AML-193 (cell line): Measurements from ENCODE around the gene CENPP.

Experiments used
- DNase-seq, 2 experiments: peaks; one replicate each; lab custom pipeline; 2025; lab: John Stamatoyannopoulos, UW

The CENPP gene

GRCh38 chr9:92425474-92425873, 99.7 kb downstream of the CENPP start:
- no peak for DNase-seq

DNA sequence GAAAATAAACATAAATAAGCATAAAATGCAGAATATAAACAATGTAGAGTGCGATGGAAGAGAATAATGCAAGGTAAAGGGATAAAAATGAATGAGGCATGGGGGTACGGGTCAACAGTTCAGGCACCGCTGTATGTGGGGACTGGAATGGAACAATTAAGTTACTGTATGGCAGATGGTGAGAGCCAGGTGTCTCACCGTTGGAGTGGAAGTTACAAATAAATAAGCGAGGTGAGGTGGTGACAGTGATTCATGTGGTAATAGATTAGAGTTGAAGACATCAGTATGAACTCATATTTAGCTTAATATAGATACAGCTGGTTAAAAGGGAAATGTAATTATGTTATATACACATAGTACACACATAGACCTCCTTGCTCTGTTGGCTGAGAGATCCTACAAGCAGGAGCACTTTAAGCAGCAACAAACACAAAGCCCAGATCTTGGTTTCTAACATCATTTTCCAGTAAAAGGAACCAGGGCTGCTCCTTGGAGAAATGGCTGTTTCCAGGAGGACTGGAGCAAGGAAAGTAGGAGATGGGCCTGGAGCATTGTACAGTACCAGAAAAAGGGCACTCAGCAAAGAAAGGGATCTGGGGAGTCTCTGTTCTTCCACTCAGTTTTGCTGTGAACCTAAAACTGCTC, 100.9 kb downstream of the CENPP start:
- no peak for DNase-seq

- DNase-seq, result no peak
These were observed 104.1 kb downstream of the CENPP start for GRCh38 chr9:92429836-92430235.

DNA sequence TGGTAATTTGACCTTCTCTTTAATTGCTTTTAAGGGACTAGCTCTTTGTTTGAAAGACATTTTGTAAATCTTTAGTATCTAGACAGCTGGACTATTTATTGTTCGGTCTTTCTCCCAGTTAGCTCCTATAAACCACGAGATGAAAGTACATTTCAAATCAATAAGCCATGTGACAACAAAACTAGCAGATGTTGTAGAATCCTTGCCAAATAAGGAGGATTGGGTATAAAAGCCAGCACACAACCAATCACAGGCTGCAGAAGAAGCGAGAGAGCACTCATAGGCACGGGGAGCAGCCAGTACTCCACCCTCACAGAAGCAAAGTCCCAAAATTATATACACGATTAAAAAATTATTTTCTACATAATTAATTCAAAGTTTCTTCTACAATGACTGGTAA, 106.6 kb downstream of the CENPP start:
- no peak for DNase-seq

DNA sequence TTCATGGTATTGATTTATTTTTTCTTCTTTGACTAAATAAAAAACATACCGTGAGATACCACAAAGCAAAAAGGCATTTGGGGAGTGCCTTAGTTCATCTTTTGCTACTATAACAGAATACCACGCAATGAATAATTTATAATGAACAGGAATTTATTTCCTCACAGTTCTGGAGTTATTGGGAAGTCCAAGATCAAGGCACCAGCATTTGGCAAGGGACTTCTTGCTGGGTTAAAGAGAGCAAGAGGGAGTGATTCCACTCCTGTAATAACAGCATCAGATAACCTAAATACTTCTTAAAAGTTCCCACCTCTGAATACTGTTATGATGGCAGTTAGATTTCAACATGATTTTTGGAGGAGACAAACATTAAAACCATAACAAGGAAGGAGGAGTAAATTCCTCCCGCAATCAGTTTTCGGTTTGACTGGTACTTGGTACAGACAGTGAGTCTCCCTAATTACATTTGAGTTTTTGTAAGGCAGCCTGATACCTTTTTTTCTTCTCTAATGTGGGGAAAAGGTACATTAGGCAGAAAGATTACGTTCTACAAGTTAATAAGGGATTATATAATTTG, 107.3 kb downstream of the CENPP start:
- no peak for DNase-seq

DNA sequence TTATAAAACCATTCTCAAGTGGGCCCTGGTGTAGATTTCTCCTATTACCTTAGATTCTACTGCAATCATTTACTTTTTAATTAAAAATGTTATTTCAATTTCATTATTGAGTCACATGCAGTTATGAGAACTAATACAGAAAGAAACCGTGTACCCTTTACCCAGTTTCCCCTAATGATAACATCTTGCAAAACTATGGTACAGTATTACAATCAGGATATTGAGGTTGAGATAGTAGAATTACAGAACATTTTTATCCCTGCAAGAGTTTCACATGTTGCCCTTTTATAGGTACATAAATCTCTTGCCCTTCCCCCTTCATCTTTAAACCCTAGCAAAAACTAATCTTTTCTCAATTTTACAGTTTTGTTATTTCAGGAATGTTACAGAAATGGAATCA, 109.5 kb downstream of the CENPP start:
- no peak for DNase-seq

- DNase-seq, result peak; percentile 27 to 34
These were observed 113.3 kb downstream of the CENPP start for GRCh38 chr9:92438900-92439526.

DNA sequence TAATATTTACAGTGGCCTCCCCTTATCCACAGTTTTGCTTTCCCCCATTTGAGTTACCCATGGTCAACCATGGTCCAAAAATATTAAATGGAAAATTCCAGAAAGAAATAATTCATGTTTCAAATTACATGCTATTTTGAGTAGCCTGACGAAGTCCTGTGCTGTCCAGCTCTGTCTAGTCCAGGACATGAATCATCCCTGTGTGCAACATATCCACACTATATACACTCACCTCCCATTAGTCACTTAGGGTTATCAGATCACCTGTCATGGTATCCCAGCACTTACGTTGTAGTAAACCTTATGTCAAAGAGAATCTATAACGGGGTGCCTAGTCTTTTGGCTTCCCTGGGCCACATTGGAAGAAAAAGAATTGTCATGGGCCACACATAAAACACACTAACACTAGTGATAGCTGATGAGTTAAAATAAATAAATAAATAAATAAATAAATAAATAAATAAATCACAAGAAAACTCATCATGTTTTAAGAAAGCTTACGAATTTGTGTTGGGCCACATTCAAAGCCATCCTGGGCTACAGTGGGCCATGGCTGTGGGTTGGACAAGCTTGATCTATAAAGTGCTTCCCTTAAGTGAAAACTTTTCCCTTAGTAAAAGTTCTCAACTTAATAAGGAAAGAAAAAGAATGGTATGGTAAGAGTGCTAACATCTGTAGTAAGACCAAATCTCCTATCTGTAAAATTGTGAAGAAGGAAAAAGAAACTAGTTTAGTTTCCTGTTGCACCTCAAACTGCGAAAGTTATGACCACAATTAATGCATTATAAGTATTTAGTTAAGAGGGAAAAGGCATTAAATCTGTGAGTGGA, 114.4 kb downstream of the CENPP start:
- no peak for DNase-seq

- no peak for DNase-seq
These were observed 114.9 kb downstream of the CENPP start for GRCh38 chr9:92440751-92441046.

DNA sequence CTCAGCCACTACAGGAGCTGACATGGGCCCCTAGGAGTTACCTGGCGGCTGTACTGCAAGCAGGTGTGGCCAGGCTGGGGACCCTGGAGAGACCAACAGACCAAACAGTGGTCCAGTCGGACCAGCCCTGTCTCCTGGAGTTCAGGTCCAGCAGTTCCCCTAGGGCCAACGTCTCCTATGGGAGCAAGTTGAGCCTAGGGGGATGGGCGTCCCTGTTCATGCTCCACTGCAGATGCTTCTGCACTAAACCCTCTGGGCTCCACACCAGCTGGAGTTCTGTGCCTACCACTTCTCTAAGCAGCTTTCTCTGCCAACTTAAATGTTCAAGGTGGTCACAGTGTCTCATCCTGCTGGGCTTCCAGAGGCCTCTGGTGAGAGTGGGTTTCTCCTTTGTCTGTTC, 119.1 kb downstream of the CENPP start:
- no peak for DNase-seq

GRCh38 chr9:92446536-92446935, 120.8 kb downstream of the CENPP start:
- DNase-seq, result no peak

DNA sequence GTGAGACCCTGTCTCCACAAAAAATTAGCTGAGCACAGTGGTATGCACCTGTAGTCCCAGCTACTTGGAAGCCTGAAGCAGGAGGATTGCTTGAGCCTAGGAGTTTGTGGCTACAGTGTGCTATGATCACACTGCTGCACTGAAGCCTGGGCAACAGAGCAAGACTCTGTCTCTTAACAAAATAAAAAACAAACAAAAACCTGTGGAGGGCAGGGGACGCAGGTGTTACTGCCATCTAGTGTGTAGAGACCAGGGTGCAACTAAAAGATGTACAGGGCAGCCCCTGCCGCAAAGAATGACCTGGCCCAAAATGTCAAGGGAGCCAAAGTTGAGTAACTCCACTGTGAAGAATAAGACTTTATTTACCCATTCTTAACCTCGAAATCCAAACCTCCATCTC, 129.5 kb downstream of the CENPP start:
- DNase-seq, result no peak

DNA sequence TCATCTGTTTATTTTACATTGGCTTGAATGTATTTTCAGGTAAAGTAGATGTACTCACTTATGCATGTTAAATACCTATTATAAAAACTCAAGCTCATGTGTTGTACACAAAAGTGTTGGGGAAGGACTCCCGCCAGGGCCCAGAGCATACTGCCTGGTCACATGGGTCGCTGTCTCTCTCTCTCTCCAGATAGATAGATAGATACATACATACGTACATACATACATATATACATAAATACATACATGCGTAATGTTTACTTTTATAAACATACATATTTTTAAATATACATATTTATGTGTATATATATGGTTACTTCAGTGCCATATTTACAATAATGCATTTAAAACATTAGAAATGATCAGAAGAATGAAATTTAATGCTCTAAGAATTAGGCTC, 131.8 kb downstream of the CENPP start:
- DNase-seq, result no peak

DNA sequence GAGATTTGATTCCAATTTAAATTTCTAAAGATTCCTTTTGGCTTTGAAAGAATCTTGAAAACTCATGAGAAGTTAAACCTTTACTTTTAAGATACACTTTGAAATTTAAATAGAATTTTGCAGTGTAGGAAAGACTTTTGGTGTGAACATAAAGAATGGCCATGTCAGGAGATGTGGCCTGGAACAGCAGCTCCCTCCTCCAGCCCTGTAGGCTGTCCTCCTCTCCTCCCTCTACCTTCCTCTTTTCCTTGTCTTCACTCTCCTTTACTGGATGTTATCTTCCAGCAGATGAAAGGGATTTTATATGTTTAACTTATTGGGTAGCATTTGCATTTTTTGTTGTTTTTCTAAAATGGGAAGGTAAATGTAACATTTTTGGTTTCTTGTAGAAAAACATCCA, 137.6 kb downstream of the CENPP start:
- no peak for DNase-seq

GRCh38 chr9:92463984-92464383, 138.2 kb downstream of the CENPP start:
- no peak for DNase-seq

- no peak for DNase-seq
These were observed 141.3 kb downstream of the CENPP start for GRCh38 chr9:92467041-92467440.

- no peak for DNase-seq
These were observed 141.8 kb downstream of the CENPP start for GRCh38 chr9:92467511-92467910.

DNA sequence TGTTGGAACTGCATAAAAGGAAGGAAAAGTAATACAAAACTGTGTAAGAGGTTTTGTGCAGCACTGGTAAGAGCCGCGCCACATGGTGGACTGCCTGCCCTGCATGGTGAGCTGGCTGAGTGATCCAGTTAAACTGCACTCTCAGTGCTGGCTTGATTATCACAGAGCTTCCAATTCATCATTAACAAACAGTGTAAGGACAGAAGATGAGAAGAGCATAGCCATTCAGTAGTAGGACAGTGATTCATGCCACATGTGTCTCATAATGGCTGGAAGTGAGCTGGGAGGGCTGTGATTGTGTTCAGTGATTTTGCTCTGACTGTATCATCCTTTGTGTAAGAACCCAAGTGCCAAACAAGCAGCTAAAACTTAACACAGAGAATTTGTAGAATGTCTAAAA, 142.5 kb downstream of the CENPP start:
- no peak for DNase-seq

DNA sequence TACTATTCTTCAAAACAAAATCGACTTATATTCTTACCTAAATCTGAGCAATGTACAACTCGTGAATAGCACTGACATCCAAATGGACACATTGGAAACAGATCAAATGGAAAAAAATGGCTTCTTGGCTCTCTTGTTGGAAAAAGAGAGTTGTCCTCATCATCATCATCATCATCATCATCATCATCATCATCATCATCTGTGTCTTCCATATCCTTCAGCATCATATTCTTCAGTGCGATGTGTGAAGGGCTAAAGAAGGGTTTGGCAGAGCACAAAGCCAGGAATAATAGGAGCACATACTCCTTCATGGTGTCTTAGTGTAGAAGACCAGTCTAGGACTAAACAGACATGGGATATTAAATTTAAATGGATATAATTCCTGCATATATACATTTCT, 148.8 kb downstream of the CENPP start:
- no peak for DNase-seq

DNA sequence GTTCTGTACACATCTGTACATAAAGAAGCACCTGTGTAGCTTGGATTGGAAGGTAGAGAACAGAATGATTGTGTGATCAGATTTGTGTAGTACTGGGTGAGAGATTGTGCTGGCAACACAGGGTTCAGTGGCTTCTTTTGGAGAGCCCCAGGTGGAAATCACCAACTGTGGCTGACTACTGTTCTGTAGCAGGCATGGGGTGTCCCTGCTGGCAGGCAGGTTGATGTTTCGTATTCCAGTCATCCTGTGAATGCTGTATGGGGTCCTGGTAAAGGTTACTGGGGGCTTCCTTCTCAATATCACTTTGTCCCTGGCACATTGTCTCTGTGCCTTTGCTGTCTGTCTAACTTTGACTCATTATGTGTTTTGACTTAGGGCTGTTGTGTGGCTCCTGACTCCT, 151.2 kb downstream of the CENPP start:
- no peak for DNase-seq

DNA sequence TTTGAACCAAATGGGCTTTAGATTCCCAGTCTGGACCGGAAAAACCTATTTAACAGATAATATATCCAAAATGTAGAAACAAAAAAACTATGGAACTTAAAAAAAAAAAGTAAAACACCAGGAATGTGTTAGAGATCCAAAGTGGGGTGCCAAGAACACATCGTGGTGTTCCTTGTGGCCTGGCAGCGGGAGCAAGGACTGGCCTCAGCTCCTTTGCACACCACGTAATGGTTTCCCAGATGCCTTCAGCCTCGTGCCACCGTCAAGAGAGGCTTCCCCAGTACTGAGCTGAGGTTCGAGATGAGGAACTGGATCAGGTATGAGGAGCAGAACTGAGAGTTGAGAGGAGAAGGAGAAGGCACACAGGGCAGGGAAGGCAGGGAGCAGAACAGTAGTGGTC, 153.0 kb downstream of the CENPP start:
- DNase-seq, result no peak

GRCh38 chr9:92479346-92479745, 153.6 kb downstream of the CENPP start:
- DNase-seq, result no peak

DNA sequence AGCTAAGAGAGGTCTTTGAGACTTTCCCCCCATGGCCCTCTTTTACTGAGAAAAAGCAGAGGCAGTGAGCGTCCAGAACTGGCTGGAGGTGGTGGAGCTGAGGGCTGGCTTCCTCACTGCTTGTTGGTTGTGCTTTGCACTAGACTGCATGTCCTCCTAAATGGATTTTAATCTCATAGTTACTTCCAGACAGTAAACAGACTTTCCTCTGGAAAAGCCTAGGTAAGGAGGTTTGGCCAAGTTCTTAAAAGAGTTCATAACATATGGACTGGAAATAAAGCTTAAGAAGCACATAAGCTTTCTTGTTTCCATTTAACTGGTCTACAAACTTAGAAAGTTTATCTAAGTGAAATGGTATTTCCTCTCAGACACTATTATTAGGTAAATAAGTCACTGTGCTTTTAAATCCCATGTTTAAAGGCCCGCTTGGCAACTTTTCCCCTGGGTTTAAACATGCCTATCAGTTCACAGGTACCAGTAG, 154.6 kb downstream of the CENPP start:
- no peak for DNase-seq
